ENCODE data around the gene PDE4D.

Gene PDE4D

GRCh38 chr5:59783264-59783663 is 110.3 kb downstream of the PDE4D start:
- H3K9me3 ChIP-seq (replicated peaks in 1 of 2; ENCODE audit: control insufficient read depth in 2 of 2, insufficient read depth in 1 of 2, low read depth in 1 of 2, low read length in 2 of 2) = no peaks in the 10 kb centered on the region
- no peak overlapping the region for H2AFZ ChIP-seq (ENCODE audit: low read length)
- H3K79me1 ChIP-seq (ENCODE audit: low read depth, low read length) = no peaks in the 10 kb centered on the region
- no peak overlapping the region for H2BK120ac ChIP-seq (ENCODE audit: low read depth, low read length)
- no peak overlapping the region for H3K14ac ChIP-seq (ENCODE audit: low read length)
- peaks cover 0 to 4% (median 0%) of the 10 kb centered on the region in 3 experiments for H3K27me3 ChIP-seq (ENCODE audit: control insufficient read depth in 3 of 3, insufficient read depth in 3 of 3, low read depth in 1 of 3, low read length in 3 of 3)
- no peak for DNase-seq (ENCODE audit: low spot score)
- H3K4ac ChIP-seq (ENCODE audit: low read length) = no peak overlapping the region
- no peak overlapping the region for H3K4me2 ChIP-seq (ENCODE audit: insufficient read depth, low read length, poor library complexity, severe bottlenecking)
- H3K4me3 ChIP-seq (ENCODE audit: low read length in 2 of 2) = no peak overlapping the region
- no peak overlapping the region for H3K18ac ChIP-seq (ENCODE audit: low read length)
- no peaks in the 10 kb centered on the region for H3K4me1 ChIP-seq (ENCODE audit: control insufficient read depth in 2 of 2, insufficient read depth in 1 of 2, low read depth in 1 of 2, low read length in 2 of 2)
- no peak overlapping the region for H3K27ac ChIP-seq (replicated peaks; ENCODE audit: low read length)
- no peak overlapping the region for H2BK5ac ChIP-seq (ENCODE audit: low read length)
- no peak overlapping the region for H4K91ac ChIP-seq (ENCODE audit: low read depth, low read length, poor library complexity)
- no peak overlapping the region for H2BK12ac ChIP-seq (ENCODE audit: low read length)
- no peaks in the 10 kb centered on the region for H3K36me3 ChIP-seq (replicated peaks in 1 of 2; ENCODE audit: control insufficient read depth in 2 of 2, insufficient read depth in 2 of 2, low read length in 2 of 2)
- H3K23ac ChIP-seq (ENCODE audit: low read depth, low read length, poor library complexity) = no peak overlapping the region
- H2AK5ac ChIP-seq (ENCODE audit: low read depth, low read length) = no peak overlapping the region
- no peak overlapping the region for H4K8ac ChIP-seq (ENCODE audit: low read depth, low read length)
- H3K9ac ChIP-seq (ENCODE audit: low read depth, low read length, poor library complexity) = no peak overlapping the region
- no peak overlapping the region for H2BK15ac ChIP-seq (ENCODE audit: low read length)

GRCh38 chr5:59782856-59783255 is 110.7 kb downstream of the PDE4D start:
- no CpG with 5 or more reads among the region's 1 CpG for WGBS, 2 donors (ENCODE audit: extremely low coverage in 2 of 2, insufficient read length in 2 of 2, insufficient replicate concordance in 1 of 2)
- H3K27ac ChIP-seq (replicated peaks; ENCODE audit: low read length) = no peak overlapping the region
- no peak overlapping the region for H2AK5ac ChIP-seq (ENCODE audit: low read depth, low read length)
- H2BK12ac ChIP-seq (ENCODE audit: low read length) = no peak overlapping the region
- no peaks in the 10 kb centered on the region for H3K9me3 ChIP-seq (replicated peaks in 1 of 2; ENCODE audit: control insufficient read depth in 2 of 2, insufficient read depth in 1 of 2, low read depth in 1 of 2, low read length in 2 of 2)
- H2BK120ac ChIP-seq (ENCODE audit: low read depth, low read length) = no peak overlapping the region
- peaks cover 0 to 8% (median 0%) of the 10 kb centered on the region in 3 experiments for H3K27me3 ChIP-seq (ENCODE audit: control insufficient read depth in 3 of 3, insufficient read depth in 3 of 3, low read depth in 1 of 3, low read length in 3 of 3)
- H3K36me3 ChIP-seq (replicated peaks in 1 of 2; ENCODE audit: control insufficient read depth in 2 of 2, insufficient read depth in 2 of 2, low read length in 2 of 2) = no peaks in the 10 kb centered on the region
- H4K8ac ChIP-seq (ENCODE audit: low read depth, low read length) = no peak overlapping the region
- no peak for DNase-seq (ENCODE audit: low spot score)
- no peaks in the 10 kb centered on the region for H3K4me1 ChIP-seq (ENCODE audit: control insufficient read depth in 2 of 2, insufficient read depth in 1 of 2, low read depth in 1 of 2, low read length in 2 of 2)
- no peak overlapping the region for H3K23ac ChIP-seq (ENCODE audit: low read depth, low read length, poor library complexity)
- H3K79me1 ChIP-seq (ENCODE audit: low read depth, low read length) = no peaks in the 10 kb centered on the region
- no peak overlapping the region for H4K91ac ChIP-seq (ENCODE audit: low read depth, low read length, poor library complexity)
- H3K9ac ChIP-seq (ENCODE audit: low read depth, low read length, poor library complexity) = no peak overlapping the region
- no peak overlapping the region for H2AFZ ChIP-seq (ENCODE audit: low read length)
- no peak overlapping the region for H2BK15ac ChIP-seq (ENCODE audit: low read length)
- H2BK5ac ChIP-seq (ENCODE audit: low read length) = no peak overlapping the region
- H3K4ac ChIP-seq (ENCODE audit: low read length) = no peak overlapping the region
- no peak overlapping the region for H3K4me2 ChIP-seq (ENCODE audit: insufficient read depth, low read length, poor library complexity, severe bottlenecking)
- no peak overlapping the region for H3K18ac ChIP-seq (ENCODE audit: low read length)
- no peak overlapping the region for H3K4me3 ChIP-seq (ENCODE audit: low read length in 2 of 2)
- no peak overlapping the region for H3K14ac ChIP-seq (ENCODE audit: low read length)

- Histone ChIP-seq H3K4me3 (ENCODE audit: low read length in 2 of 2) (no peak overlapping the region), H2BK5ac (ENCODE audit: low read length) (no peak overlapping the region), H3K9ac (ENCODE audit: low read depth, low read length, poor library complexity) (no peak overlapping the region), H2BK15ac (ENCODE audit: low read length) (no peak overlapping the region), H3K4me2 (ENCODE audit: insufficient read depth, low read length, poor library complexity, severe bottlenecking) (no peak overlapping the region), H2BK12ac (ENCODE audit: low read length) (no peak overlapping the region), H3K27me3 (ENCODE audit: control insufficient read depth in 3 of 3, insufficient read depth in 3 of 3, low read depth in 1 of 3, low read length in 3 of 3) (peaks cover 0 to 16% (median 0%) of the 10 kb centered on the region in 3 experiments), H3K9me3 (replicated peaks in 1 of 2; ENCODE audit: control insufficient read depth in 2 of 2, insufficient read depth in 1 of 2, low read depth in 1 of 2, low read length in 2 of 2) (no peaks in the 10 kb centered on the region), H2AK5ac (ENCODE audit: low read depth, low read length) (no peak overlapping the region), H3K27ac (replicated peaks; ENCODE audit: low read length) (no peak overlapping the region), H4K91ac (ENCODE audit: low read depth, low read length, poor library complexity) (no peak overlapping the region), H3K23ac (ENCODE audit: low read depth, low read length, poor library complexity) (no peak overlapping the region), H3K18ac (ENCODE audit: low read length) (no peak overlapping the region), H2AFZ (ENCODE audit: low read length) (no peak overlapping the region), H3K4me1 (ENCODE audit: control insufficient read depth in 2 of 2, insufficient read depth in 1 of 2, low read depth in 1 of 2, low read length in 2 of 2) (no peaks in the 10 kb centered on the region), H3K36me3 (replicated peaks in 1 of 2; ENCODE audit: control insufficient read depth in 2 of 2, insufficient read depth in 2 of 2, low read length in 2 of 2) (no peaks in the 10 kb centered on the region), H2BK120ac (ENCODE audit: low read depth, low read length) (no peak overlapping the region), H3K14ac (ENCODE audit: low read length) (no peak overlapping the region), H3K4ac (ENCODE audit: low read length) (no peak overlapping the region), H4K8ac (ENCODE audit: low read depth, low read length) (no peak overlapping the region), H3K79me1 (ENCODE audit: low read depth, low read length) (no peaks in the 10 kb centered on the region)
- no CpG with 5 or more reads among the region's 2 CpGs for WGBS, 2 donors (ENCODE audit: extremely low coverage in 2 of 2, insufficient read length in 2 of 2, insufficient replicate concordance in 1 of 2)
- no peak for DNase-seq (ENCODE audit: low spot score)
Measured at GRCh38 chr5:59779453-59779852, 114.1 kb downstream of the PDE4D start.

- H4K91ac ChIP-seq (ENCODE audit: low read depth, low read length, poor library complexity) = no peak overlapping the region
- no peak overlapping the region for H3K18ac ChIP-seq (ENCODE audit: low read length)
- no peaks in the 10 kb centered on the region for H3K79me1 ChIP-seq (ENCODE audit: low read depth, low read length)
- H2AFZ ChIP-seq (ENCODE audit: low read length) = no peak overlapping the region
- H3K14ac ChIP-seq (ENCODE audit: low read length) = no peak overlapping the region
- no peak overlapping the region for H3K23ac ChIP-seq (ENCODE audit: low read depth, low read length, poor library complexity)
- no peak overlapping the region for H3K4me2 ChIP-seq (ENCODE audit: insufficient read depth, low read length, poor library complexity, severe bottlenecking)
- no peak overlapping the region for H2BK15ac ChIP-seq (ENCODE audit: low read length)
- H2BK12ac ChIP-seq (ENCODE audit: low read length) = no peak overlapping the region
- no peaks in the 10 kb centered on the region for H3K4me1 ChIP-seq (ENCODE audit: control insufficient read depth in 2 of 2, insufficient read depth in 1 of 2, low read depth in 1 of 2, low read length in 2 of 2)
- no peaks in the 10 kb centered on the region for H3K36me3 ChIP-seq (replicated peaks in 1 of 2; ENCODE audit: control insufficient read depth in 2 of 2, insufficient read depth in 2 of 2, low read length in 2 of 2)
- H4K8ac ChIP-seq (ENCODE audit: low read depth, low read length) = no peak overlapping the region
- no peak for DNase-seq (ENCODE audit: low spot score)
- H3K4ac ChIP-seq (ENCODE audit: low read length) = no peak overlapping the region
- no CpG with 5 or more reads among the region's 4 CpGs for WGBS, 2 donors (ENCODE audit: extremely low coverage in 2 of 2, insufficient read length in 2 of 2, insufficient replicate concordance in 1 of 2)
- H2BK120ac ChIP-seq (ENCODE audit: low read depth, low read length) = no peak overlapping the region
- H2AK5ac ChIP-seq (ENCODE audit: low read depth, low read length) = no peak overlapping the region
- no peak overlapping the region for H2BK5ac ChIP-seq (ENCODE audit: low read length)
- H3K4me3 ChIP-seq (ENCODE audit: low read length in 2 of 2) = no peak overlapping the region
- H3K27me3 ChIP-seq (ENCODE audit: control insufficient read depth in 3 of 3, insufficient read depth in 3 of 3, low read depth in 1 of 3, low read length in 3 of 3) = peaks cover 0 to 27% (median 0%) of the 10 kb centered on the region in 3 experiments
- H3K9ac ChIP-seq (ENCODE audit: low read depth, low read length, poor library complexity) = no peak overlapping the region
- no peak overlapping the region for H3K27ac ChIP-seq (replicated peaks; ENCODE audit: low read length)
- no peaks in the 10 kb centered on the region for H3K9me3 ChIP-seq (replicated peaks in 1 of 2; ENCODE audit: control insufficient read depth in 2 of 2, insufficient read depth in 1 of 2, low read depth in 1 of 2, low read length in 2 of 2)
Measured at GRCh38 chr5:59777028-59777427, 116.5 kb downstream of the PDE4D start.
